ENCODE results near the gene TCHH.
"Not testable (repeated sequence)": the region's sequence is repeated elsewhere in the genome, so short reads cannot be mapped to it uniquely, and the experiment has no call there.

The TCHH gene

GRCh38 chr1:152144674-152145183, 29.5 kb upstream of the TCHH start:
- H3K4me3 ChIP-seq (ENCODE audit: low read depth in 1 of 2, low read length in 2 of 2); H3K9ac ChIP-seq (ENCODE audit: low read length); H3K4me1 ChIP-seq (ENCODE audit: insufficient read depth, low read length); H3K9me3 ChIP-seq (ENCODE audit: low read length); H3K27ac ChIP-seq (ENCODE audit: low read depth, low read length); H3K36me3 ChIP-seq (ENCODE audit: insufficient read depth, low read length); H3K27me3 ChIP-seq (ENCODE audit: control insufficient read depth in 1 of 2, insufficient read depth in 2 of 2, low read length in 2 of 2): not testable (repeated sequence)

GRCh38 chr1:152143150-152143887, 28.1 kb upstream of the TCHH start:
- H3K4me1 ChIP-seq (ENCODE audit: insufficient read depth, low read length), result no peaks in the 10 kb centered on the region
- H3K27ac ChIP-seq (ENCODE audit: low read depth, low read length), result no peak overlapping the region
- H3K36me3 ChIP-seq (ENCODE audit: insufficient read depth, low read length), result no peaks in the 10 kb centered on the region
- no peak overlapping the region for H3K9ac ChIP-seq (ENCODE audit: low read length)
- H3K4me3 ChIP-seq (ENCODE audit: low read depth in 1 of 2, low read length in 2 of 2), result no peak overlapping the region
- no peaks in the 10 kb centered on the region for H3K27me3 ChIP-seq (ENCODE audit: control insufficient read depth in 1 of 2, insufficient read depth in 2 of 2, low read length in 2 of 2)
- H3K9me3 ChIP-seq (ENCODE audit: low read length), result no peaks in the 10 kb centered on the region

GRCh38 chr1:152141971-152142584, 26.8 kb upstream of the TCHH start:
- Histone ChIP-seq H3K36me3 (ENCODE audit: insufficient read depth, low read length) (no peaks in the 10 kb centered on the region), H3K4me1 (ENCODE audit: insufficient read depth, low read length) (no peaks in the 10 kb centered on the region), H3K27me3 (ENCODE audit: control insufficient read depth in 1 of 2, insufficient read depth in 2 of 2, low read length in 2 of 2) (no peaks in the 10 kb centered on the region), H3K9ac (ENCODE audit: low read length) (no peak overlapping the region), H3K9me3 (ENCODE audit: low read length) (no peaks in the 10 kb centered on the region), H3K27ac (ENCODE audit: low read depth, low read length) (no peak overlapping the region), H3K4me3 (ENCODE audit: low read depth in 1 of 2, low read length in 2 of 2) (no peak overlapping the region)

- H3K4me3 ChIP-seq (ENCODE audit: low read depth in 1 of 2, low read length in 2 of 2), result no peak overlapping the region
- H3K9me3 ChIP-seq (ENCODE audit: low read length), result no peaks in the 10 kb centered on the region
- no peaks in the 10 kb centered on the region for H3K4me1 ChIP-seq (ENCODE audit: insufficient read depth, low read length)
- no peaks in the 10 kb centered on the region for H3K36me3 ChIP-seq (ENCODE audit: insufficient read depth, low read length)
- no peak overlapping the region for H3K9ac ChIP-seq (ENCODE audit: low read length)
- no peak overlapping the region for H3K27ac ChIP-seq (ENCODE audit: low read depth, low read length)
- no peaks in the 10 kb centered on the region for H3K27me3 ChIP-seq (ENCODE audit: control insufficient read depth in 1 of 2, insufficient read depth in 2 of 2, low read length in 2 of 2)
Observed at GRCh38 chr1:152137215-152137614, 22.0 kb upstream of the TCHH start.

- no peaks in the 10 kb centered on the region for H3K27me3 ChIP-seq (ENCODE audit: control insufficient read depth in 1 of 2, insufficient read depth in 2 of 2, low read length in 2 of 2)
- no peaks in the 10 kb centered on the region for H3K9me3 ChIP-seq (ENCODE audit: low read length)
- no peak overlapping the region for H3K27ac ChIP-seq (ENCODE audit: low read depth, low read length)
- H3K9ac ChIP-seq (ENCODE audit: low read length), result no peak overlapping the region
- H3K36me3 ChIP-seq (ENCODE audit: insufficient read depth, low read length), result no peaks in the 10 kb centered on the region
- H3K4me1 ChIP-seq (ENCODE audit: insufficient read depth, low read length), result no peaks in the 10 kb centered on the region
- no peak overlapping the region for H3K4me3 ChIP-seq (ENCODE audit: low read depth in 1 of 2, low read length in 2 of 2)
Observed at GRCh38 chr1:152130186-152130585, 14.9 kb upstream of the TCHH start.

- H3K9me3 ChIP-seq (ENCODE audit: low read length), result no peaks in the 10 kb centered on the region
- H3K4me3 ChIP-seq (ENCODE audit: low read depth in 1 of 2, low read length in 2 of 2), result no peak overlapping the region
- no peaks in the 10 kb centered on the region for H3K27me3 ChIP-seq (ENCODE audit: control insufficient read depth in 1 of 2, insufficient read depth in 2 of 2, low read length in 2 of 2)
- H3K4me1 ChIP-seq (ENCODE audit: insufficient read depth, low read length), result no peaks in the 10 kb centered on the region
- H3K27ac ChIP-seq (ENCODE audit: low read depth, low read length), result no peak overlapping the region
- H3K36me3 ChIP-seq (ENCODE audit: insufficient read depth, low read length), result no peaks in the 10 kb centered on the region
- H3K9ac ChIP-seq (ENCODE audit: low read length), result no peak overlapping the region
Observed at GRCh38 chr1:152127673-152128072, 12.4 kb upstream of the TCHH start.

- H3K27me3 ChIP-seq (ENCODE audit: control insufficient read depth in 1 of 2, insufficient read depth in 2 of 2, low read length in 2 of 2), result no peaks in the 10 kb centered on the region
- H3K9ac ChIP-seq (ENCODE audit: low read length), result no peak overlapping the region
- no peak overlapping the region for H3K4me3 ChIP-seq (ENCODE audit: low read depth in 1 of 2, low read length in 2 of 2)
- H3K27ac ChIP-seq (ENCODE audit: low read depth, low read length), result no peak overlapping the region
- no peaks in the 10 kb centered on the region for H3K36me3 ChIP-seq (ENCODE audit: insufficient read depth, low read length)
- no peaks in the 10 kb centered on the region for H3K9me3 ChIP-seq (ENCODE audit: low read length)
- H3K4me1 ChIP-seq (ENCODE audit: insufficient read depth, low read length), result no peaks in the 10 kb centered on the region
Observed at GRCh38 chr1:152125834-152126443, 10.7 kb upstream of the TCHH start.

- no peaks in the 10 kb centered on the region for H3K36me3 ChIP-seq (ENCODE audit: insufficient read depth, low read length)
- no peaks in the 10 kb centered on the region for H3K4me1 ChIP-seq (ENCODE audit: insufficient read depth, low read length)
- no peak overlapping the region for H3K9ac ChIP-seq (ENCODE audit: low read length)
- H3K4me3 ChIP-seq (ENCODE audit: low read depth in 1 of 2, low read length in 2 of 2), result no peak overlapping the region
- H3K27ac ChIP-seq (ENCODE audit: low read depth, low read length), result no peak overlapping the region
- no peaks in the 10 kb centered on the region for H3K9me3 ChIP-seq (ENCODE audit: low read length)
- H3K27me3 ChIP-seq (ENCODE audit: control insufficient read depth in 1 of 2, insufficient read depth in 2 of 2, low read length in 2 of 2), result peaks cover 29 to 34% of the 10 kb centered on the region in 2 donors
Observed at GRCh38 chr1:152118915-152119314, 3.7 kb upstream of the TCHH start.

GRCh38 chr1:152112885-152113432, 2.3 kb downstream of the TCHH start:
- H3K4me1 ChIP-seq (ENCODE audit: insufficient read depth, low read length), result peaks cover 30% of the 10 kb centered on the region
- H3K27me3 ChIP-seq (ENCODE audit: control insufficient read depth in 1 of 2, insufficient read depth in 2 of 2, low read length in 2 of 2), result peaks cover 74 to 88% of the 10 kb centered on the region in 2 donors
- H3K4me3 ChIP-seq (ENCODE audit: low read depth in 1 of 2, low read length in 2 of 2), result peak overlapping the region in 1 of 2 donors; percentile 29
- no peak overlapping the region for H3K27ac ChIP-seq (ENCODE audit: low read depth, low read length)
- no peaks in the 10 kb centered on the region for H3K36me3 ChIP-seq (ENCODE audit: insufficient read depth, low read length)
- peaks cover 14% of the 10 kb centered on the region for H3K9me3 ChIP-seq (ENCODE audit: low read length)
- no peak overlapping the region for H3K9ac ChIP-seq (ENCODE audit: low read length)

- Histone ChIP-seq H3K9ac (ENCODE audit: low read length) (no peak overlapping the region), H3K4me3 (ENCODE audit: low read depth in 1 of 2, low read length in 2 of 2) (peak overlapping the region in 1 of 2 donors; percentile 29), H3K27ac (ENCODE audit: low read depth, low read length) (no peak overlapping the region), H3K4me1 (ENCODE audit: insufficient read depth, low read length) (peaks cover 30% of the 10 kb centered on the region), H3K9me3 (ENCODE audit: low read length) (peaks cover 21% of the 10 kb centered on the region), H3K27me3 (ENCODE audit: control insufficient read depth in 1 of 2, insufficient read depth in 2 of 2, low read length in 2 of 2) (peaks cover 78 to 94% of the 10 kb centered on the region in 2 donors), H3K36me3 (ENCODE audit: insufficient read depth, low read length) (no peaks in the 10 kb centered on the region)
Observed at GRCh38 chr1:152112101-152112884, 3.0 kb downstream of the TCHH start.

- Histone ChIP-seq H3K36me3 (ENCODE audit: insufficient read depth, low read length) (no peaks in the 10 kb centered on the region), H3K27ac (ENCODE audit: low read depth, low read length) (no peak overlapping the region), H3K27me3 (ENCODE audit: control insufficient read depth in 1 of 2, insufficient read depth in 2 of 2, low read length in 2 of 2) (peaks cover 79 to 94% of the 10 kb centered on the region in 2 donors), H3K4me1 (ENCODE audit: insufficient read depth, low read length) (peaks cover 30% of the 10 kb centered on the region), H3K4me3 (ENCODE audit: low read depth in 1 of 2, low read length in 2 of 2) (peak overlapping the region; percentile 38 to 67), H3K9me3 (ENCODE audit: low read length) (peaks cover 23% of the 10 kb centered on the region), H3K9ac (ENCODE audit: low read length) (no peak overlapping the region)
Observed at GRCh38 chr1:152111515-152111968, 3.7 kb downstream of the TCHH start.
